K562 (cell line): Measurements from ENCODE around the gene LIN28B. TPM values are rescaled to one million over a fixed set of nuclear protein-coding genes. Genes with fewer than 3 reads are reported as not detected.
A peak's percentile ranks its signal among the peaks of the same experiment; 100 is the strongest.

Experiments used
- ATAC-seq: fragments of 200-7000 bp; cut with Tn5 transposase; 3 replicates; pipeline ENCODE4 v1.9.1; 2020; ENCODE audit warnings: moderate library complexity
- BruUV-seq: library from RNA; stranded (reverse); fragments of 400-500 nt; replicated peaks from 2 replicates; lab custom pipeline; 2021; lab: Mats Ljungman, UMichigan
- CTCF ChIA-PET: fragments of 300-600 bp; formaldehyde crosslinking; extraction: SDS; loops from one replicate; lab custom pipeline; 2021; ENCODE audit warnings: low intra/inter-chr PET ratio; lab: Yijun Ruan, JAX
- POLR2A ChIA-PET: fragments of 300-600, 350-650 bp; sonication (Branson Sonifier 250); formaldehyde crosslinking; extraction: SDS; loops from one replicate; lab custom pipeline; 2021; ENCODE audit warnings: antibody characterized with exemption, inconsistent platforms; lab: Yijun Ruan, JAX
- DNase-seq, 4 experiments: peaks; one replicate each; pipeline versions ENCODE4 v3.0.0 to v3.0.0-alpha.2; 2011 to 2018; ENCODE audit warnings: low spot score in 3 of 4, mixed read lengths in 3 of 4; ENCODE audit errors: extremely low read depth in 1 of 4
- FAIRE-seq: peaks from 2 replicates; lab custom pipeline; 2011; peaks lifted over from hg19 to GRCh38; lab: Jason Lieb, UNC
- H2AFZ ChIP-seq: 2 replicates; pipeline ENCODE4 v1.6.0; 2011; ENCODE audit warnings: low read depth, low read length, control low read depth, inconsistent platforms
- H3K27ac ChIP-seq: fragments of 200-600 bp; 3 replicates; pipeline ENCODE4 v1.8.0; 2011; ENCODE audit warnings: low read depth, mild to moderate bottlenecking, control low read depth, inconsistent platforms, low read length, moderate library complexity, mixed read lengths; ENCODE audit errors: extremely low read depth
- H3K27me3 ChIP-seq, 2 experiments: fragments of 300-600 bp in 1 of 2; 2 replicates in 1 of 2; 3 replicates in 1 of 2; pipeline versions ENCODE4 v1.6.0 to v1.8.0; 2011; ENCODE audit warnings: inconsistent platforms in 2 of 2, low read length in 2 of 2, mild to moderate bottlenecking in 1 of 2, mixed read lengths in 1 of 2, moderate library complexity in 1 of 2; ENCODE audit not compliant: control insufficient read depth in 2 of 2, insufficient read depth in 2 of 2
- H3K36me3 ChIP-seq: fragments of 300-600 bp; 3 replicates; pipeline ENCODE4 v1.8.0; 2011; ENCODE audit warnings: mild to moderate bottlenecking, low read length, inconsistent platforms; ENCODE audit not compliant: control insufficient read depth, insufficient read depth
- H3K4me1 ChIP-seq, 2 experiments: fragments of 200-600 bp in 1 of 2; replicated peaks in 1 of 2; 2 replicates in 1 of 2; 3 replicates in 1 of 2; pipeline versions ENCODE4 v1.5.1 to v1.8.0; 2011; ENCODE audit warnings: inconsistent platforms in 2 of 2, low read length in 2 of 2, mild to moderate bottlenecking in 1 of 2, mixed read lengths in 1 of 2, moderate library complexity in 1 of 2; ENCODE audit not compliant: control insufficient read depth in 2 of 2, insufficient read depth in 2 of 2
- H3K4me2 ChIP-seq: 2 replicates; pipeline ENCODE4 v1.6.1; 2011; ENCODE audit warnings: low read length, control low read depth, inconsistent platforms, mixed read lengths; ENCODE audit not compliant: insufficient read depth
- H3K4me3 ChIP-seq: fragments of 200-600 bp; sonication (generic), shearing (Covaris generic); 2 replicates; pipeline ENCODE4 v1.5.1; 2016; ENCODE audit warnings: control low read depth, inconsistent platforms
- H3K79me2 ChIP-seq: fragments of 200-600 bp; 3 replicates; pipeline ENCODE4 v1.8.0; 2011; ENCODE audit warnings: low read length, inconsistent platforms; ENCODE audit not compliant: control insufficient read depth, insufficient read depth
- H3K9ac ChIP-seq, 2 experiments: 2 replicates each; pipeline versions ENCODE4 v1.6.0 to v1.6.1; 2011; ENCODE audit warnings: low read depth in 2 of 2, low read length in 2 of 2, control low read depth in 1 of 2, inconsistent platforms in 1 of 2, mild to moderate bottlenecking in 1 of 2, mixed read lengths in 1 of 2; ENCODE audit not compliant: insufficient read depth in 1 of 2
- H3K9me1 ChIP-seq: one replicate; pipeline ENCODE4 v1.6.0; 2011; ENCODE audit warnings: inconsistent platforms, mild to moderate bottlenecking, low read length, moderate library complexity; ENCODE audit not compliant: control insufficient read depth, insufficient read depth
- H3K9me3 ChIP-seq: replicated peaks from 2 replicates; pipeline ENCODE4 v1.5.1; 2011; ENCODE audit warnings: low read depth, low read length, inconsistent platforms; ENCODE audit not compliant: control insufficient read depth, insufficient read depth
- H4K20me1 ChIP-seq: replicated peaks from 2 replicates; pipeline ENCODE4 v1.6.1; 2011; ENCODE audit warnings: low read length, inconsistent platforms, mixed read lengths; ENCODE audit not compliant: control insufficient read depth, insufficient read depth
- CEBPG ChIP-seq, 3 experiments: fragments of 200-800 bp in 1 of 3; sonication (Bioruptor generic) in 1 of 3; sonication (generic) in 1 of 3; formaldehyde crosslinking in 1 of 3; IDR thresholded peaks in 2 of 3; conservative IDR thresholded peaks in 1 of 3; 2 replicates each; pipeline versions ENCODE4 v1.6.1 to v1.8.0; 2016 to 2022; ENCODE audit warnings: missing compliant biosample characterization in 2 of 3, missing genetic modification characterization in 2 of 3, mild to moderate bottlenecking in 1 of 3, missing genetic modification reagents in 1 of 3
- DPF2 ChIP-seq: fragments of 450-650 bp; IDR thresholded peaks from 2 replicates; pipeline ENCODE4 v1.6.1; 2016
- FOS ChIP-seq: IDR thresholded peaks from 3 replicates; pipeline ENCODE4 v1.6.1; 2011; ENCODE audit not compliant: insufficient read length; ENCODE audit errors: extremely low read depth
- ILF3 ChIP-seq: fragments of 450-650 bp; IDR thresholded peaks from 2 replicates; pipeline ENCODE4 v1.6.1; 2018; ENCODE audit warnings: antibody characterized with exemption, mild to moderate bottlenecking, moderate library complexity, borderline replicate concordance
- MYC ChIP-seq, 2 experiments: fragments of 250-450 bp in 1 of 2; sonication (Bioruptor Pico) in 1 of 2; IDR thresholded peaks; 2 replicates each; pipeline versions ENCODE4 v1.5.1 to v1.6.1; 2012 to 2021; ENCODE audit warnings: low read depth in 2 of 2, borderline replicate concordance in 1 of 2, improper control_type of control experiment in 1 of 2, low read length in 1 of 2, mild to moderate bottlenecking in 1 of 2, moderate library complexity in 1 of 2
- OTX1 ChIP-seq: fragments of 450-650 bp; formaldehyde crosslinking; IDR thresholded peaks from 2 replicates; pipeline ENCODE4 v1.4.0; 2022; ENCODE audit warnings: mild to moderate bottlenecking
- RCOR1 ChIP-seq, 2 experiments: IDR thresholded peaks; 2 replicates each; pipeline ENCODE4 v1.6.1; 2012; ENCODE audit warnings: low read depth in 2 of 2, low read length in 2 of 2, borderline replicate concordance in 1 of 2, improper control_type of control experiment in 1 of 2
- SPI1 ChIP-seq: IDR thresholded peaks from 2 replicates; pipeline ENCODE4 v1.6.1; 2011; ENCODE audit warnings: low read depth, low read length, control low read depth, borderline replicate concordance
- SRSF3 ChIP-seq: fragments of 200-400 bp; formaldehyde crosslinking; IDR thresholded peaks from 2 replicates; pipeline ENCODE4 v1.6.1; 2016; ENCODE audit warnings: mild to moderate bottlenecking, low read length, moderate library complexity; ENCODE audit not compliant: insufficient read depth
- TAF1 ChIP-seq: IDR thresholded peaks from 2 replicates; pipeline ENCODE4 v1.6.1; 2011; ENCODE audit warnings: mild to moderate bottlenecking, low read length, moderate library complexity; ENCODE audit not compliant: insufficient read depth, control insufficient read depth, severe bottlenecking; ENCODE audit errors: extremely low read depth
- TBL1XR1 ChIP-seq, 2 experiments: IDR thresholded peaks; 2 replicates each; pipeline ENCODE4 v1.6.1; 2012; ENCODE audit warnings: improper control_type of control experiment in 2 of 2, low read length in 2 of 2, mild to moderate bottlenecking in 1 of 2
- YY1 ChIP-seq, 3 experiments: IDR thresholded peaks; 2 replicates each; pipeline ENCODE4 v1.6.1; 2011; ENCODE audit warnings: low read length in 2 of 3, mild to moderate bottlenecking in 2 of 3, moderate library complexity in 2 of 3, borderline replicate concordance in 1 of 3, control low read depth in 1 of 3, low read depth in 1 of 3; ENCODE audit not compliant: insufficient read depth in 3 of 3, insufficient replicate concordance in 2 of 3, control insufficient read depth in 1 of 3, insufficient read length in 1 of 3; ENCODE audit errors: extremely low read depth in 1 of 3
- ZNF655 ChIP-seq: fragments of 250-450 bp; sonication (Bioruptor Pico); IDR thresholded peaks from 2 replicates; pipeline ENCODE4 v1.5.0; 2021
- ZNF699 ChIP-seq: fragments of 250-450 bp; sonication (Bioruptor Pico); IDR thresholded peaks from 2 replicates; pipeline ENCODE4 v1.8.0; 2021; ENCODE audit warnings: mild to moderate bottlenecking, moderate library complexity; ENCODE audit not compliant: insufficient replicate concordance
- ZZZ3 ChIP-seq: fragments of 450-650 bp; IDR thresholded peaks from 2 replicates; pipeline ENCODE4 v1.6.1; 2016; ENCODE audit warnings: antibody characterized with exemption, mild to moderate bottlenecking, moderate library complexity
- WGBS: fragments of 100-300 bp; shearing (Covaris generic); methylation state at CpG from one replicate; pipeline ENCODE4 v1.1.6; 2016; ENCODE audit warnings: low coverage, mixed read lengths; ENCODE audit not compliant: insufficient coverage; ENCODE audit errors: missing lambda C conversion rate; 5-methylcytosine and 5-hydroxymethylcytosine counted together
- in situ Hi-C: fragments of 300-500 bp; cut with MboI; formaldehyde crosslinking; loops from 4 replicates; pipeline ENCODE4 v1.15.0; 2018; ENCODE audit warnings: inconsistent platforms, mixed read lengths
- intact Hi-C: fragments of 100-400 bp; cut with micrococcal nuclease; formaldehyde crosslinking; loops from 2 replicates; pipeline ENCODE4 v1.14.2; 2022
- polyA plus RNA-seq, 8 experiments: library from polyadenylated mRNA; depleted of rRNA in 4 of 8; stranded (reverse) in 5 of 8; unstranded in 3 of 8; fragments of >200 nt; fragmentation: Nextera tagmentation in 2 of 8; fragmentation: Illumina TruSeq in 1 of 8; extraction: Ambion mirVana in 2 of 8; extraction: Trizol in 1 of 8; gene quantifications; 2 replicates each; pipeline versions ENCODE4 v1.2.1 to v1.2.3, GENCODE V29; 2011 to 2014; ENCODE audit warnings: inconsistent platforms in 1 of 8, missing spikeins in 1 of 8
- total RNA-seq, 7 experiments: library from RNA; depleted of rRNA in 6 of 7; stranded (reverse); fragments of >200 nt in 6 of 7; fragmentation: Illumina TruSeq in 2 of 7; extraction: Trizol in 2 of 7; gene quantifications; 2 replicates each; pipeline versions ENCODE4 v1.2.1 to v1.2.3, GENCODE V29; 2011 to 2021; ENCODE audit warnings: low replicate concordance in 1 of 7
- TF ChIP-seq, protein P1 (sequence below), 2 experiments: fragments of 450-650 bp; IDR thresholded peaks; 2 replicates each; pipeline ENCODE4 v1.6.1; 2016

LIN28B gene
- total and polyA plus RNA-seq, 9 of the 15 experiments (the other 6 are each of a cell fraction or from before 2014, with no cell fraction given) = 20.9 to 77.3 (median 42.1) TPM

DNA sequence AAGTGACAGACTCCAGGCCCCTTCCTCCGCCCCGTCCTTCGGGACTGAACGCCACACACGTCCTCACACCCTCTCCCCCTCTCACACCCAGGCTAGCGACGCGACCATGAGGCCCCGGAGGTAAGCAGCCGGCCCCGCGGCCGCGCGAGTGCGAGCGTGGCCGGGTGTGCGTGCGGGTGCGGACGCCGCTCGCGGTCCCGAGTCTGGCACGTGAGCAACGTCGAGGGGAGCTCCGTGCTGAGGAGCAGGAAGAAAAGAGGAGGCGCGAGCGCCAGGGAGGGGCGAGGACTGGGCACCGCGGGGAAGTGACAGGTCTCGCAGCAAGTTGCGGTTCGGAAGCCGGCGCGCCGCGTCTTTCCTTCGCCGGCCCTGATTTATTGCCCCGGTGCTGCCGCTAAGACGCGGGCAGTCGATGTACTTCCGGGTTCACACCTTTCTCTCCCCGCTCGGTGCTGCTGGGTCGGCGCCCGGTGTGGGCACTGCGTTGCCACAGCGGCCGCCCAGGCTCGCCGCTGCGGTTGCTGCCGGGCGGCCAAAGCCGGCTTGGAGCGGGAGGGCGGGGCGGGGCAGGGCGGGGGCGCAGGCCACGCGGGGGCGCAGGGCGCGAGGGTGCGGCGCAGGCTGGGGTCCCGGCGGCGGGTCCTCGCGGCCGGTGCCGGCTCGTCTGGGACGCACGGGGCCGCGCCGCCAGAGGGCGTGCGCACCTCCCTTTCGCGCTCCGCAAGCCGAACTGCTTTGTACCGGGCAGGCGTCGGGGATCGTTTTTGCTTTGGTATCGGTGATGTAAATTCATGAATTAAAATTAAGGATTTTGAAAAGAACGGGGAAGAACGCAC, 15.8 kb upstream of the LIN28B start:
- in situ Hi-C loops (loop anchor here (5.0 kb wide), 1 partner anchor 136 kb away; no protein-coding TSS in a partner anchor), intact Hi-C loops (loop anchor here (1.0 to 5.0 kb wide), 3 partner anchors 56 to 137 kb away; no protein-coding TSS in a partner anchor)
- Histone ChIP-seq H3K27ac (peak overlapping the region; percentile 57; the same call in 2 of the 3 replicates), H3K9me3 (peaks cover 3% of the 10 kb centered on the region; the same call in 1 of the 2 replicates), H3K4me2 (peak overlapping the region; percentile 75; the same call in 1 of the 2 replicates), H3K79me2 (no peaks in the 10 kb centered on the region), H3K9ac (peak overlapping the region; percentile 66 to 81), H3K36me3 (no peaks in the 10 kb centered on the region), H4K20me1 (no peaks in the 10 kb centered on the region), H3K4me1 (peaks cover 0 to 12% of the 10 kb centered on the region in 2 experiments; a peak in 2 of 5 replicates), H3K27me3 (no peaks in the 10 kb centered on the region), H3K4me3 (peak overlapping the region; percentile 44), H2AFZ (peak overlapping the region; percentile 96), H3K9me1 (no peaks in the 10 kb centered on the region)
- CTCF ChIA-PET = interaction anchor here (1.2 to 3.7 kb wide), 2 partner anchors 55 to 136 kb away, joined by 5 to 43 read pairs; no protein-coding TSS in a partner anchor
- BruUV-seq = no TSS peak
- ATAC-seq = peak; percentile 98
- POLR2A ChIA-PET = no interaction called here
- peak; percentile 44 for FAIRE-seq
- WGBS = 69% methylated on average over 25 of the region's 104 CpGs
- DNase-seq = peak; percentile 77 to 80 (median 79)
- TF ChIP-seq CEBPG (CRISPR knock-in tag; IDR thresholded peaks at IDR 0.05) (no peak), CEBPG (tag; conservative IDR thresholded peaks at IDR 0.05 in 1 of 2, IDR thresholded peaks at IDR 0.05 in 1 of 2) (no peak), ZZZ3 (no peak), SRSF3 (no peak), YY1 (IDR thresholded peaks at IDR 0.05; ENCODE audit: borderline replicate concordance in 1 of 3, control insufficient read depth in 1 of 3, extremely low read depth in 1 of 3, insufficient read depth in 3 of 3, insufficient read length in 1 of 3, insufficient replicate concordance in 2 of 3, low read depth in 1 of 3, low read length in 2 of 3) (peak in 1 of 3 experiments; percentile 59), ZNF655 (CRISPR knock-in tag) (no peak), FOS (no peak), OTX1 (CRISPR knock-in tag) (no peak), ZNF699 (CRISPR knock-in tag) (no peak), MYC (IDR thresholded peaks at IDR 0.05; ENCODE audit: low read depth, low read length) (peak; percentile 43; the same call in 1 of the 2 replicates), MYC (CRISPR knock-in tag; IDR thresholded peaks at IDR 0.05; ENCODE audit: borderline replicate concordance, low read depth) (no peak), DPF2 (no peak), TAF1 (no peak), SPI1 (no peak), TBL1XR1 (IDR thresholded peaks at IDR 0.05; ENCODE audit: low read length in 2 of 2) (no peak), RCOR1 (IDR thresholded peaks at IDR 0.05; ENCODE audit: borderline replicate concordance in 1 of 2, low read depth in 2 of 2, low read length in 2 of 2) (0 out of 4 replicates have a peak, but pooled peaks of 1 of the 2 experiments have one; percentile 32), ILF3 (no peak)
- TF ChIP-seq, protein P1, sequence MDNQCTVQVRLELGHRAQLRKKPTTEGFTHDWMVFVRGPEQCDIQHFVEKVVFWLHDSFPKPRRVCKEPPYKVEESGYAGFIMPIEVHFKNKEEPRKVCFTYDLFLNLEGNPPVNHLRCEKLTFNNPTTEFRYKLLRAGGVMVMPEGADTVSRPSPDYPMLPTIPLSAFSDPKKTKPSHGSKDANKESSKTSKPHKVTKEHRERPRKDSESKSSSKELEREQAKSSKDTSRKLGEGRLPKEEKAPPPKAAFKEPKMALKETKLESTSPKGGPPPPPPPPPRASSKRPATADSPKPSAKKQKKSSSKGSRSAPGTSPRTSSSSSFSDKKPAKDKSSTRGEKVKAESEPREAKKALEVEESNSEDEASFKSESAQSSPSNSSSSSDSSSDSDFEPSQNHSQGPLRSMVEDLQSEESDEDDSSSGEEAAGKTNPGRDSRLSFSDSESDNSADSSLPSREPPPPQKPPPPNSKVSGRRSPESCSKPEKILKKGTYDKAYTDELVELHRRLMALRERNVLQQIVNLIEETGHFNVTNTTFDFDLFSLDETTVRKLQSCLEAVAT (IDR thresholded peaks at IDR 0.05) = no peak
